ENCODE results near the gene ITFG2. TPM values are rescaled to one million over a fixed set of nuclear protein-coding genes. Genes with fewer than 3 reads are reported as not detected.

The ITFG2 gene
- total RNA-seq, 1 experiment from 2014 or later = 41.6 TPM

GRCh38 chr12:2829275-2829674 lies 16.8 kb downstream of the ITFG2 start:
- Histone ChIP-seq H3K4ac (ENCODE audit: low read depth, low read length) (no peak overlapping the region), H4K5ac (ENCODE audit: insufficient read length, low read depth, low read length) (no peak overlapping the region), H2BK120ac (ENCODE audit: low read depth, low read length, poor library complexity, severe bottlenecking) (no peak overlapping the region), H3K27ac (ENCODE audit: insufficient read length, low read depth, low read length) (no peak overlapping the region), H3K79me1 (ENCODE audit: insufficient read depth, low read depth, low read length, poor library complexity, severe bottlenecking) (no peaks in the 10 kb centered on the region), H3T11ph (ENCODE audit: low read length) (no peak overlapping the region), H3K9ac (ENCODE audit: extremely low read depth, insufficient read length, low read length) (no peak overlapping the region), H3K79me2 (ENCODE audit: insufficient read depth, low read length) (no peaks in the 10 kb centered on the region), H3K18ac (ENCODE audit: insufficient read length, low read depth, low read length) (no peak overlapping the region), H3K14ac (ENCODE audit: insufficient read depth, low read length) (no peak overlapping the region), H3K9me3 (ENCODE audit: control insufficient read depth, low read depth, low read length) (no peaks in the 10 kb centered on the region), H3K4me2 (ENCODE audit: insufficient read depth, insufficient read length, low read length) (no peak overlapping the region), H3K27me3 (ENCODE audit: insufficient read depth, low read length) (no peaks in the 10 kb centered on the region), H2BK5ac (ENCODE audit: insufficient read length, low read length) (no peak overlapping the region), H2BK20ac (ENCODE audit: low read depth, low read length, poor library complexity, severe bottlenecking) (no peak overlapping the region), H3K23ac (ENCODE audit: insufficient read length, low read depth, low read length) (no peak overlapping the region), H4K91ac (ENCODE audit: insufficient read length, low read depth, low read length) (no peak overlapping the region), H3K56ac (ENCODE audit: insufficient read length, low read depth, low read length) (no peak overlapping the region), H2BK12ac (ENCODE audit: insufficient read length, low read depth, low read length) (no peak overlapping the region), H3K23me2 (ENCODE audit: insufficient read length, low read depth, low read length, poor library complexity, severe bottlenecking) (no peaks in the 10 kb centered on the region), H2AFZ (ENCODE audit: low read length) (no peak overlapping the region), H3K4me1 (ENCODE audit: insufficient read depth, low read length) (peaks cover 3% of the 10 kb centered on the region; the same call in 1 of the 2 replicates), H2AK5ac (ENCODE audit: insufficient read length, low read length) (no peak overlapping the region), H2BK15ac (ENCODE audit: low read depth, low read length) (no peak overlapping the region), H4K20me1 (ENCODE audit: control insufficient read depth, insufficient read depth, insufficient read length) (no peaks in the 10 kb centered on the region), H4K8ac (replicated peaks; ENCODE audit: insufficient read length, low read depth, low read length) (no peak overlapping the region)
- Mint-ChIP-seq H3K36me3 (ENCODE audit: insufficient read depth in 1 of 3, low read depth in 3 of 3) (peaks cover 9 to 64% (median 43%) of the 10 kb centered on the region in 3 experiments), H3K4me1 (peaks cover 42 to 51% of the 10 kb centered on the region in 2 experiments), H3K27me3 (ENCODE audit: low read depth) (no peaks in the 10 kb centered on the region), H3K27ac (no peak overlapping the region), H3K9me3 (no peaks in the 10 kb centered on the region), H3K4me3 (no peak overlapping the region)
- no peak for DNase-seq
- WGBS (ENCODE audit: extremely low coverage, insufficient read length, low lambda C conversion rate) = no CpG with 5 or more reads among the region's 6 CpGs
- no peak for TF ChIP-seq CTCF (conservative IDR thresholded peaks at IDR 0.05)
